SK-N-SH (cell line): ENCODE data around the gene LINGO4. TPM values are rescaled to one million over a fixed set of nuclear protein-coding genes. Genes with fewer than 3 reads are reported as not detected.

Source experiments
- CTCF ChIA-PET: fragments of 300-600, 350-600 bp; formaldehyde crosslinking; extraction: SDS; loops from one replicate; lab custom pipeline; 2021; lab: Yijun Ruan, JAX
- POLR2A ChIA-PET: fragments of 350-600 bp; sonication (Branson Sonifier 250); formaldehyde crosslinking; extraction: SDS; loops from one replicate; lab custom pipeline; 2020; ENCODE audit warnings: antibody characterized with exemption, inconsistent platforms; lab: Yijun Ruan, JAX
- DNase-seq: peaks from one replicate; pipeline ENCODE4 v3.0.0; 2012
- H2AFZ ChIP-seq: fragments of 200-600 bp; sonication (generic); 2 replicates; pipeline ENCODE4 v1.8.1; 2016; ENCODE audit warnings: antibody characterized with exemption, mild to moderate bottlenecking, low read depth
- H3F3A ChIP-seq: fragments of 200-600 bp; sonication (generic); replicated peaks from 2 replicates; pipeline ENCODE3; 2016; ENCODE audit warnings: antibody characterized with exemption, mild to moderate bottlenecking; ENCODE audit not compliant: insufficient read depth
- H3K27ac ChIP-seq, 2 experiments: fragments of 200-500 bp in 1 of 2; fragments of 200-600 bp in 1 of 2; sonication (Bioruptor generic) in 1 of 2; sonication (generic), shearing (Covaris generic) in 1 of 2; 2 replicates each; pipeline versions ENCODE4 v1.5.1 to v1.6.1; 2014 to 2016; ENCODE audit warnings: low read depth in 2 of 2, inconsistent platforms in 1 of 2, low read length in 1 of 2, mild to moderate bottlenecking in 1 of 2, mixed read lengths in 1 of 2
- H3K27me3 ChIP-seq: fragments of 200-600 bp; sonication (generic), shearing (Covaris generic); 2 replicates; pipeline ENCODE4 v1.6.1; 2016; ENCODE audit warnings: mixed run types; ENCODE audit not compliant: insufficient read depth
- H3K36me3 ChIP-seq, 2 experiments: fragments of 200-500 bp in 1 of 2; fragments of 200-600 bp in 1 of 2; sonication (Bioruptor generic) in 1 of 2; sonication (generic) in 1 of 2; replicated peaks in 1 of 2; 2 replicates each; pipeline versions ENCODE3 to v1.5.1; 2014 to 2016; ENCODE audit warnings: low read length in 1 of 2, mild to moderate bottlenecking in 1 of 2; ENCODE audit not compliant: insufficient read depth in 2 of 2, control insufficient read depth in 1 of 2
- H3K4me1 ChIP-seq, 2 experiments: fragments of 200-500 bp in 1 of 2; fragments of 200-600 bp in 1 of 2; sonication (Bioruptor generic) in 1 of 2; sonication (generic), shearing (Covaris generic) in 1 of 2; 2 replicates each; pipeline versions ENCODE4 v1.5.1 to v1.6.1; 2014 to 2016; ENCODE audit warnings: low read depth in 1 of 2, low read length in 1 of 2, mixed run types in 1 of 2; ENCODE audit not compliant: insufficient read depth in 2 of 2, control insufficient read depth in 1 of 2
- H3K4me2 ChIP-seq: fragments of 200-600 bp; sonication (generic), shearing (Covaris generic); 2 replicates; pipeline ENCODE4 v1.6.1; 2017; ENCODE audit warnings: mixed run types
- H3K4me3 ChIP-seq, 2 experiments: fragments of 200-500 bp in 1 of 2; fragments of 200-600 bp in 1 of 2; sonication (Bioruptor generic) in 1 of 2; sonication (generic), shearing (Covaris generic) in 1 of 2; 2 replicates each; pipeline versions ENCODE4 v1.5.1 to v1.8.1; 2014 to 2016; ENCODE audit warnings: low read depth in 2 of 2, inconsistent platforms in 1 of 2, low read length in 1 of 2, mild to moderate bottlenecking in 1 of 2, mixed read lengths in 1 of 2, moderate library complexity in 1 of 2
- H3K79me2 ChIP-seq: fragments of 200-600 bp; sonication (generic); 2 replicates; pipeline ENCODE4 v1.8.1; 2017; ENCODE audit warnings: mild to moderate bottlenecking; ENCODE audit not compliant: insufficient read depth
- H3K9ac ChIP-seq: fragments of 200-600 bp; sonication (generic); 2 replicates; pipeline ENCODE4 v1.6.1; 2017; ENCODE audit warnings: mixed run types
- H3K9me2 ChIP-seq: fragments of 200-600 bp; sonication (generic); 2 replicates; pipeline ENCODE4 v1.6.1; 2017; ENCODE audit warnings: mixed run types
- H3K9me3 ChIP-seq: fragments of 200-600 bp; sonication (generic); 2 replicates; pipeline ENCODE4 v1.6.1; 2017; ENCODE audit warnings: mixed run types, mild to moderate bottlenecking, moderate library complexity
- H4K20me1 ChIP-seq: fragments of 200-600 bp; sonication (generic); 2 replicates; pipeline ENCODE4 v1.6.1; 2017; ENCODE audit warnings: mild to moderate bottlenecking, mixed run types; ENCODE audit not compliant: insufficient read depth
- EP300 ChIP-seq, 2 experiments: IDR thresholded peaks; 2 replicates each; pipeline versions ENCODE4 v1.4.0 to v1.6.1; 2012; ENCODE audit warnings: borderline replicate concordance in 1 of 2, low read depth in 1 of 2, low read length in 1 of 2
- EZH2phosphoT487 ChIP-seq: fragments of 200-600 bp; sonication (generic); IDR thresholded peaks from 2 replicates; pipeline ENCODE4 v1.6.1; 2017; ENCODE audit warnings: low read depth, mixed run types, mild to moderate bottlenecking, antibody characterized with exemption, moderate library complexity, borderline replicate concordance
- FOSL2 ChIP-seq: IDR thresholded peaks from 2 replicates; pipeline ENCODE4 v1.4.0; 2012; ENCODE audit warnings: low read depth, mild to moderate bottlenecking, moderate library complexity, borderline replicate concordance
- FOXJ3 ChIP-seq: sonication (generic); formaldehyde crosslinking; IDR thresholded peaks from 2 replicates; pipeline ENCODE4 v1.5.1; 2020; ENCODE audit warnings: mild to moderate bottlenecking, missing genetic modification reagents
- FOXM1 ChIP-seq: IDR thresholded peaks from 2 replicates; pipeline ENCODE4 v1.4.0; 2012; ENCODE audit warnings: low read depth, mild to moderate bottlenecking
- GABPA ChIP-seq: IDR thresholded peaks from 2 replicates; pipeline ENCODE4 v1.4.0; 2012; ENCODE audit warnings: low read depth, mild to moderate bottlenecking
- GATA2 ChIP-seq: sonication (generic); formaldehyde crosslinking; IDR thresholded peaks from 2 replicates; pipeline ENCODE4 v1.5.0; 2020; ENCODE audit warnings: mild to moderate bottlenecking, missing genetic modification reagents
- JUND ChIP-seq: IDR thresholded peaks from 2 replicates; pipeline ENCODE4 v1.4.0; 2012
- MAX ChIP-seq: IDR thresholded peaks from 2 replicates; pipeline ENCODE4 v1.4.0; 2012; ENCODE audit warnings: low read depth
- MXI1 ChIP-seq: IDR thresholded peaks from 2 replicates; pipeline ENCODE4 v1.6.1; 2012; ENCODE audit warnings: mild to moderate bottlenecking, low read depth, low read length, improper control_type of control experiment
- NFIC ChIP-seq: IDR thresholded peaks from 2 replicates; pipeline ENCODE4 v1.4.0; 2012; ENCODE audit warnings: borderline replicate concordance
- NRF1 ChIP-seq: IDR thresholded peaks from 2 replicates; pipeline ENCODE4 v1.6.1; 2012; ENCODE audit warnings: low read depth, mild to moderate bottlenecking, low read length
- POLR2AphosphoS5 ChIP-seq: IDR thresholded peaks from 2 replicates; pipeline ENCODE4 v1.6.1; 2012; ENCODE audit warnings: low read depth, low read length
- SIN3A ChIP-seq: IDR thresholded peaks from 2 replicates; pipeline ENCODE4 v1.6.1; 2012; ENCODE audit warnings: low read depth, mild to moderate bottlenecking, low read length, moderate library complexity, borderline replicate concordance
- TAF1 ChIP-seq: IDR thresholded peaks from 2 replicates; pipeline ENCODE4 v1.6.1; 2012; ENCODE audit warnings: low read depth, mild to moderate bottlenecking, low read length, moderate library complexity, borderline replicate concordance
- YY1 ChIP-seq: IDR thresholded peaks from 2 replicates; pipeline ENCODE4 v1.4.0; 2012; ENCODE audit warnings: low read depth, mild to moderate bottlenecking
- ZBTB33 ChIP-seq: IDR thresholded peaks from 2 replicates; pipeline ENCODE4 v1.4.0; 2012; ENCODE audit warnings: low read depth, borderline replicate concordance
- WGBS: methylation state at CpG from one replicate; pipeline ENCODE4 v1.1.6; 2017; ENCODE audit warnings: low lambda C conversion rate; 5-methylcytosine and 5-hydroxymethylcytosine counted together
- polyA plus RNA-seq, 3 experiments: library from polyadenylated mRNA; depleted of rRNA; stranded (reverse); fragments of >200 nt; gene quantifications; 2 replicates each; pipeline ENCODE4 v1.2.3, GENCODE V29; 2012

Gene LINGO4
- polyA plus RNA-seq, 1 of the 3 experiments (the other 2 are of a cell fraction): not detected

- no peaks in the 10 kb centered on the region; the same call in 1 of the 2 replicates for H3K27me3 ChIP-seq
- ChIA-PET POLR2A (interaction anchor here (2.0 kb wide), 1 partner anchor 9 kb away, joined by 6 read pairs; no protein-coding TSS in a partner anchor), CTCF (interaction anchor here (0.9 to 7.8 kb wide), 3 partner anchors 13 to 89 kb away, joined by 3 to 46 read pairs (median 8); no protein-coding TSS in a partner anchor)
- no peaks in the 10 kb centered on the region for H3F3A ChIP-seq
- no peak overlapping the region for H3K9ac ChIP-seq
- H3K9me2 ChIP-seq: no peaks in the 10 kb centered on the region
- H3K79me2 ChIP-seq: no peaks in the 10 kb centered on the region
- WGBS: 53% methylated on average over 8 of the region's 8 CpGs
- no peaks in the 10 kb centered on the region for H3K9me3 ChIP-seq
- no peak overlapping the region for H3K4me3 ChIP-seq
- H3K27ac ChIP-seq: peak overlapping the region in 1 of 2 experiments; percentile 81; a peak in 1 of 4 replicates
- H3K4me1 ChIP-seq: peaks cover 0 to 61% of the 10 kb centered on the region in 2 experiments; a peak in 2 of 4 replicates
- H2AFZ ChIP-seq: no peak overlapping the region
- H3K4me2 ChIP-seq: no peak overlapping the region
- TF ChIP-seq POLR2AphosphoS5 (no peak), ZBTB33 (no peak), YY1 (no peak), EZH2phosphoT487 (no peak), FOXJ3 (CRISPR knock-in tag) (no peak), SIN3A (no peak), NFIC (no peak), GATA2 (CRISPR knock-in tag) (peak; percentile 23; the same call in 1 of the 2 replicates), MXI1 (0 out of 2 replicates have a peak, but pooled peaks have one; percentile 30), GABPA (no peak), FOSL2 (no peak), JUND (no peak), TAF1 (no peak), NRF1 (no peak), EP300 (IDR thresholded peaks at IDR 0.05; ENCODE audit: borderline replicate concordance in 1 of 2, low read depth in 1 of 2, low read length in 1 of 2) (peak in 1 of 2 experiments; percentile 50; a peak in 2 of 4 replicates)
- H4K20me1 ChIP-seq: no peaks in the 10 kb centered on the region
- H3K36me3 ChIP-seq: no peaks in the 10 kb centered on the region
- peak; percentile 67 for DNase-seq
These were observed 18.0 kb upstream of the LINGO4 start for GRCh38 chr1:151823175-151823574.

- Histone ChIP-seq H3F3A (no peaks in the 10 kb centered on the region), H3K79me2 (no peaks in the 10 kb centered on the region), H3K9ac (no peak overlapping the region), H3K4me2 (no peak overlapping the region), H3K9me2 (no peaks in the 10 kb centered on the region), H3K9me3 (no peaks in the 10 kb centered on the region), H4K20me1 (no peaks in the 10 kb centered on the region), H3K27me3 (no peaks in the 10 kb centered on the region; the same call in 1 of the 2 replicates), H3K36me3 (no peaks in the 10 kb centered on the region), H3K27ac (peak overlapping the region in 1 of 2 experiments; percentile 81; a peak in 1 of 4 replicates), H3K4me3 (no peak overlapping the region), H2AFZ (no peak overlapping the region), H3K4me1 (peaks cover 0 to 58% of the 10 kb centered on the region in 2 experiments; a peak in 2 of 4 replicates)
- ChIA-PET POLR2A (interaction anchor here (1.0 to 2.0 kb wide), 3 partner anchors 10 to 87 kb away, joined by 3 to 6 read pairs (median 5); partner anchors contain the start of genes MRPL9 and THEM4), CTCF (interaction anchor here (0.9 to 7.8 kb wide), 3 partner anchors 14 to 88 kb away, joined by 3 to 46 read pairs (median 13); no protein-coding TSS in a partner anchor)
- DNase-seq: no peak
- WGBS: 58% methylated on average over 4 of the region's 7 CpGs
- no peak for TF ChIP-seq NRF1
- no peak for TF ChIP-seq FOXM1
- no peak for TF ChIP-seq EZH2phosphoT487
- TF ChIP-seq FOSL2: no peak
- no peak for TF ChIP-seq GABPA
- no peak for TF ChIP-seq POLR2AphosphoS5
- TF ChIP-seq MAX: no peak
- no peak for TF ChIP-seq YY1
- no peak for TF ChIP-seq FOXJ3 (CRISPR knock-in tag)
These were observed 17.2 kb upstream of the LINGO4 start for GRCh38 chr1:151822404-151822803.
